HG02623 (cell line): Measurements from ENCODE around the gene ADGRA1.

Source experiments
- ATAC-seq: cut with Tn5 transposase; IDR thresholded peaks from one replicate; pipeline ENCODE4 v1.9.1; 2021; ENCODE audit warnings: moderate library complexity; ENCODE audit not compliant: unreplicated experiment

ADGRA1 gene

DNA sequence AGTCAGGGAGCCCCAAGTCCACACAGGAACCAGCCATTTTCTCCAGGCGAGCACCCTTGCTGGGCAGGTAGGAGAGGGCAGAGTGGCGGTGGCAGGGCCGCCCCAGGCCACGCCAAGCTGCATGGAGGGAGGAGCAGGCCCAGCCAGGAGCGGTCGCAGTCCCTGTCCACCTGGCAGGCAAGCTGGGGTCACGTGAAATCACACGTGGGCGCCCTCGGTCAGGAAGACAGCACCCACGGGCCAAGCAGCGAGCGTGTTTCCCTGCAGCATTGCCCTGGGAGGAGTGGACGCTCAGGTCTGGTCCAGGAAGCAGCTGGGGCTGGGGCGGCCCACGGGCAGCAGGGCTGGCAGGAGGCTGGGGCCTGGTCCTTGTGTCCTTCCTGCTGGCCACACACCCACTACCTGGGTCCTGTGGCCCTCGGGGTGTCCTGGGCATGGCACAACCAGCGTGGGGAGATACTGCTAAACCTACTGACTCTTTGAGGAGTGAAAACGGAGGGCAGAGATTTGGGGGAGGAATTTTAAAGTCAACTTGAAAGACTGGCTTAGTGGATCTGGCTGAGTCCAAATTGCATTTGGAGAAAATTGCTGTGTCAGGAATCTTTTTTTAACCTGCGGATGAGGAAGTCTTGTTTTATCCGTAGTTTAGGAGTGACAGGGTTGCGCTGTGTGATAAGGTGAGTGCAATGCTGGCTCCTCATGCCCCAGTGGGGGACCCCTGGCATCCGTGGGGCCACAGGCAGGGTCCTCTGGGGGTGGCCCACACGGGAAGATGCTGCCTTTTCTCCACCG lies 12.2 kb upstream of the ADGRA1 start:
- no peak for ATAC-seq

GRCh38 chr10:133076274-133077038 lies 11.3 kb upstream of the ADGRA1 start:
- ATAC-seq = no peak

- ATAC-seq = no peak
Observed at GRCh38 chr10:133079836-133080682, 7.7 kb upstream of the ADGRA1 start.

GRCh38 chr10:133080683-133081040 lies 7.1 kb upstream of the ADGRA1 start:
- ATAC-seq = no peak

GRCh38 chr10:133081636-133082035 lies 6.1 kb upstream of the ADGRA1 start:
- ATAC-seq = no peak

- ATAC-seq = no peak
Observed at GRCh38 chr10:133082685-133083421, 4.9 kb upstream of the ADGRA1 start.

DNA sequence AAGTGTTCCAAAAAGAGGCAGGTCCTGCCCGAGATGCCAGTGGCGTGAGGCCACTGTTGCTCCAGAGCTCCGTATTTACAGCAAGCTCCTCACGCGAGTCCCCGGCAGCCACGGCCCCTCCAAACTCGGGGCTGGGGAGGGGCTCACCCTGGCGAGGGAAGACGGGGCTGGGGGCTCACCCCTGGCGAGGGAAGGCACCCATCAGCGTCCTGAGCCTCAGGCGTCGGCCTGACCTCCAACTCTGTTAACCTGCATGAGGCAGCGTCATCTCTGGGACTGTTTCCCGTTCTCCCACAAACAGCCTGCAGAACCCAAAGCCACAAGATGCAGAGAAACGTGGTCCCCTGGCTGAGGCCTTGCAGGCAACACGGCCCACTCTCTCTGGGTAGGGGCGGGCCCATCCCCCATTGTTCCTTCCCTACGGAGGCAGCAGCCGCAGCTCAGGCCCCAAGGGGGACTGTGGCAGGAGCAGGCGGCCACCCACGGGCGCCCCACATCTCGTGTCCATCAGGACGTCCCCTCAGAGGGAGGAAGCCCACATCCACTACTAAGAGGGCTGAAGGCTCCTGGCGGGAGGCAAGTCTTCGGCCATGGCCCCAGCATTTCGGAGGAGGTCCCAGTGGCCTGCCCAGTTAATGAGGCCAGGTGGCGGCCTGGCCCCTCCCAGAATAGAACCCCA lies 4.2 kb upstream of the ADGRA1 start:
- no peak for ATAC-seq

- no peak for ATAC-seq
Observed at GRCh38 chr10:133084491-133084890, 3.2 kb upstream of the ADGRA1 start.

- ATAC-seq = no peak
Observed at GRCh38 chr10:133085251-133086125, 2.2 kb upstream of the ADGRA1 start.

- ATAC-seq = no peak
Observed at GRCh38 chr10:133086247-133086646, 1.5 kb upstream of the ADGRA1 start.

GRCh38 chr10:133087045-133087678 lies 562 bp upstream of the ADGRA1 start:
- ATAC-seq = no peak

GRCh38 chr10:133088179-133088955 lies 643 bp downstream of the ADGRA1 start:
- ATAC-seq = no peak

- ATAC-seq = no peak
Observed at GRCh38 chr10:133088956-133089800, 1.5 kb downstream of the ADGRA1 start.

DNA sequence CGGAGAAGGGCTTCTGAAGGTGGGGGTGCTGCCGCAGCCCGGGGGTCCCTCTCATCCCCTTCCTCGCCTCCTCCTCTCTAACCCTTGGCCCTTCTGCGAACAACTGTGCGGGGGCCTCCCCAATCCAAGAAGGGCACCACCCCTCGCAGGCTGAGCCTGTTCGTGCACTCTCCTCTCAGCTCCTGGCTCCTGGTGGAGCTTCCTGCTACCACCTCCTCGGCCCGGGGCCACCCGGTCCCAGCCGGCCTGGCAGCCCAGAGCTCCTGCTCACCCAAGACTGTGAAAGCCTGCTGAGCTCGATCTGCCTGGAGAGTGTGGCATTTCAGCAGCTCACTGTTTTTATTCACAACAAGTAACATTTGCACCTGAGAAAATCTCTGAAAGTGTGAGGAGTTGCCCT lies 2.4 kb downstream of the ADGRA1 start:
- ATAC-seq = no peak

GRCh38 chr10:133090654-133091053 lies 2.9 kb downstream of the ADGRA1 start:
- no peak for ATAC-seq

DNA sequence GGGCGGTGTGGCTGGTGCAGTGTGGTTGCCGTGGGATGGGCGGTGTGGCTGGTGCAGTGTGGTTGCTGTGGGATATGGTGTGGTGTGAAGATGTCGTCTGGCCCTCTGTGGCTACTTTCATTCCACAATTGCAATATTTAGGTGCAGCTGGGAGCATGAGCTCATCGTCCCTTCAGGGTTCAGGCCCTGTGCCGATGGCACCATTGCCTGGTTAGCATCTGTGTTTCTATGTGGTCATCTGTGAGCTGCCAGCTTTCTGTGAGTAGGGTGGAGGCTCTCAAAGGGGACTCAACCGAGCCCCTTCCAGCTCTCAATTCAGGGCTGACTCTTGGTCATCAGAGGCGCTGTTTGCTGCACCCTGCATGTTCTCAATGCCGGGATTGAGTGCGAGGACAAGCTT lies 3.6 kb downstream of the ADGRA1 start:
- ATAC-seq = no peak

DNA sequence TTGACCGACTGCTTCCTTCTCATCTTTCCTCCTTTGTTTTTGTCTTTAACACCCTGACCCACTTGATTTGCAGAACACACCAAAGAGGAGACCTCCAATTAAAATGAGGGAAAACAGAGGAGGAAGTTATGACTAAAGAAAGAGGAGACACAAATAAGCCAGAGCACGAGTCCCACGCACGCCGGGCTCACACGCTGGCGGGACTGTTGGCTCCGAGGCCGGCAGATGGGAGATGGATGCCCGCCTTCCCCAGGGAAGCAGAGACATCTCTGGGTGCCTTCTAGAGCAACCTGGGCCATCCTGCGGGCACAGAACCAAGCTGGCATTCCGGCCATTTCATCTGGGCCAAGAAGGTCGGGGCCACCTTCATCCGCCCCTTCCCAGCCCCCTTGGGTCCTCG lies 5.6 kb downstream of the ADGRA1 start:
- ATAC-seq = no peak
